Amniotic stem cell (primary cell): ENCODE data around the gene CLEC16A.

ENCODE experiments used
- DNase-seq: peaks from one replicate; lab custom pipeline; 2025; lab: John Stamatoyannopoulos, UW

Gene CLEC16A

DNA sequence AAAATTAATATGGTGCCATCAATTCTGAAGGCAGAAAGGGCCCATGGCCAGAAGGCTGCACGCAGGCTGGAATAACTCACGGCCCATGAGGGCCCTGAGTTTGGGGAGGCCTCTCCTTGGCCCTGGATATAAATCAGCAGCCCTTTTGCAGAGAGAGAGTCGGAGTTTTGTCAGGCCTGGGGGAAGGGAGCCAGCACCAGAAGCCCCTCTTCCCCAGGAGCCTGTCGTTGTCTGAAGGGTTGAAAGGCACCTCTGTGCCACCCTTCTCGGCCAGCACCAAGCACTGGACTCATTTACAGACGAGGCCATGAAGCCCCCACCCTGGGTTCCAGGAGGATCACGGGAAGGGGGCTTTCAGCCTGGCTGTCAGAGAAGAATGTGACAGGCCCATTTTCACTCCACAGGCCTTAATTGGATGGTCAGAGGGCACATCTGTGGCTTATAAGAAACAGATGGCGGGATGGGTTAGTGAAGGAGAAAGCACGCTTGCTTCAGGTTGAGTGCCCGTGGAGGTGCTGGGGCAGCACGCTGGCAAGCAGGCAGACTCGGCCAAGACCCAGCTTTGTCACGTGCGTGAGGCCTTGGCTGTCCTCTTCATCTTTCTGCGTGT is 140.6 kb downstream of the CLEC16A start:
- no peak for DNase-seq

DNA sequence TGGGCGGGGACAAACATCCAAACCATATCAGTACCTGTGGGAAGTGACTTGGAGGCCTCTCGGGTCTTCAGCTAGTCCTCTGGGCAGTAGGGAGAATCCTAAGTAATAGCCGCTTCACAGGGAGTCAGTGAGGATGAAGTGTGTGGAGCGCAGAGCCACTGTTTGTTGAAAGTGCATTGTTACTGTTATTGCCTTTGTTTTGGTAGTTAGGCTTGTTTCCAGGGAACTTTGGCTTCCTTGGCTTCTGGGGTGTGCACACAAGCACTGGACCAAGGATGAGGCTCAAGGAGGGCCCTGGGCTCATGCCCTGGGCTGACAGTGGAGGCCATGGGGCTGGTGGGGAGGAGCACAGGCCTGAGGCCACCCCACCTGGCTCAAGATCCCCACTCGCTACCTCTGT is 141.6 kb downstream of the CLEC16A start:
- no peak for DNase-seq

GRCh38 chr16:11087691-11088073 is 143.3 kb downstream of the CLEC16A start:
- no peak for DNase-seq

DNA sequence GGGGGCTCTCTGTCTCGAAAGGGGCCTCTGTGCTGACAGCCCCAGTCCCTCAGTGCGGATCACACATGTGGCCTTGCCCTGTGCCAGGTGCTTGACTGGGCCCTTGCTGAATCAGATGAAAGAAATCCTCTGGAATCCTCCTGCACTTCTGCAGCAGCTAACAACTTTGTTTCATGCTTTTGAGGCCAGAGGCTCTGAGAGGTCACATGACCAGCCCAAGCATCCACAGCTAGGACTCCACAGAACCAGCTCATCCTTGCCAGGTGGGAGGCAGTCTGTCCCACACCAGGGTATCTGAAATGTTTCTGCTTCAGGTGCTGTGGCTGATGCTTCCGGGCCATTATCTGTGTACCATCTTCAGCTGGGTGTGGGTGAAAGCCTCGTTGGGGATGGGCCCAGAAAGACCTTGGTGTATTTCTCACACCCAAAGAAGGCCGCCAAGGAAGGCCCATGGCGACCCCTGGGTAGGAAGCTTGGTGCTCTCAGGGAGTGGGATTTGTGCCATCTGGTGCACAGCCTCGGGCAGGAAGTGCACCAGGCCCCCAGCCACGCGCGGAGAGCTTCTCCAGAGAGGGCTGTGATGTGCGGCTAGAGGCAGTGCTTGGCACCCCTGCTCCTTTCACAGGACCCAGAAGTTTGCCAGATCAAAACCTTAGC is 143.8 kb downstream of the CLEC16A start:
- DNase-seq: no peak

DNA sequence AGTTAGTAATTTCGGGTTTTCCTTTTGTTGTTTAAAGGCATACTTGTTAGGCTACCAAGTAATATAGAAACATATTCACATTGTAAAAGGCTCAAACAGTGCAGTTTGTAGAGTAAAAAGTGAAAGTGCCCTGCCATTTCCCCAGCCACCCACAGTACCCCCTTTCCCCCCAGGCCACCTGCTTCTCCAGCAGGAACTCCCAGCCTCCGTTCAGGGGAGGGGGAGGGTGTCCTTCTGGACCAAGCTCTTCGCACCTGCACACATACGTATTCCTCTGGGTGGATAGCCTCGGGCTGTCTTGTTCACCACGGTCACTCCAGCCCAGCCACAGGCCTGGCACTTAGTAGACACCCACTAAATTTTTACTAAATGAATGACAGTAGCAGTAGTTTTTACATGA is 144.5 kb downstream of the CLEC16A start:
- DNase-seq: no peak

DNA sequence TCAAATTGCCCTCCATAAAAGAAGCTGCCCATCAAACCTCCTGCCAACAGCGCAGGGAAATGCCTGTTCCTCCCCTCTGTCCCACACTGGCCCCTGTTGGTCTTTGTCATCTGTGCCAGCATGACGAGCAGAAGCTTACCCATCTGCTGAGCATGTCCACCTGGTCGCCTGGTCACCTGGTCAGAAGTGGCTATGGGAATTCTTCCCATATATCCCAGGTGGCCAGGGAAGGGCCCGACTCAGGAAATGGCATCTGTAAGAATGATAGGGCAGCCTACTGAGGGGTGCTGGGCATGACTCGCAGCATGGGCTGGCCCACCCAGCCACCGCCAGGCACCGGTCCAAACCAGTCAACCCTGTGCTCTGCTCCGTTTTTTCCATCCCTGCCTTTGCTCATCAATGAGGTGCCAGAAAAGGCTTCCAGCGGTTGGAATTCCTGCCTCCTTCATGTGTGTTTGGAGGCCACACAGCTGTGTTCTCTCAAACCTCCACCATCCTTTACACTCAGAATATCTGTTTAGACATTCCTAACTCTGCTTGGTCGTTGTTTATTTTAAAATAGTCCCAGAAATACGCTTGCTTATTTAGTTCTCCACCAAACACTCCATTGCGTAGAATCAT is 145.2 kb downstream of the CLEC16A start:
- DNase-seq: no peak

DNA sequence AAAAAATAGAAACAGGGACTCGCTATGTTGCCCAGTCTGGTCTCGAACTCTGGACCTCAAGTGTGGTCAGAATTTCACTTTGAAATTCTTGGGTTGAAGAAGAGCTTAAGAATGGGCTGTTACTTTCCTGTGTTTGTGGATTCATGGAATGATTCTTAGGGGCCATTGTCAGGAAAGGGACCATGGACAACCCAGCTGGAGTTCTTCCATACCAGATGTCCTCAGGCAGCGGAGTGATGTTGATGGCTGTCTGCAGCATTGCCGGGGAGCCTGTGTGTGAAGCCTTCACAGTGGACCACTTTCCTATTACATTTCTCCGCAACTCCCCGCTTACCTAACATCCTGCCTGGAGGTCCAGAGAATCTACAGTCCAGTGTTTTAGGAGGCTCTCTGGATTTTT is 145.9 kb downstream of the CLEC16A start:
- no peak for DNase-seq

DNA sequence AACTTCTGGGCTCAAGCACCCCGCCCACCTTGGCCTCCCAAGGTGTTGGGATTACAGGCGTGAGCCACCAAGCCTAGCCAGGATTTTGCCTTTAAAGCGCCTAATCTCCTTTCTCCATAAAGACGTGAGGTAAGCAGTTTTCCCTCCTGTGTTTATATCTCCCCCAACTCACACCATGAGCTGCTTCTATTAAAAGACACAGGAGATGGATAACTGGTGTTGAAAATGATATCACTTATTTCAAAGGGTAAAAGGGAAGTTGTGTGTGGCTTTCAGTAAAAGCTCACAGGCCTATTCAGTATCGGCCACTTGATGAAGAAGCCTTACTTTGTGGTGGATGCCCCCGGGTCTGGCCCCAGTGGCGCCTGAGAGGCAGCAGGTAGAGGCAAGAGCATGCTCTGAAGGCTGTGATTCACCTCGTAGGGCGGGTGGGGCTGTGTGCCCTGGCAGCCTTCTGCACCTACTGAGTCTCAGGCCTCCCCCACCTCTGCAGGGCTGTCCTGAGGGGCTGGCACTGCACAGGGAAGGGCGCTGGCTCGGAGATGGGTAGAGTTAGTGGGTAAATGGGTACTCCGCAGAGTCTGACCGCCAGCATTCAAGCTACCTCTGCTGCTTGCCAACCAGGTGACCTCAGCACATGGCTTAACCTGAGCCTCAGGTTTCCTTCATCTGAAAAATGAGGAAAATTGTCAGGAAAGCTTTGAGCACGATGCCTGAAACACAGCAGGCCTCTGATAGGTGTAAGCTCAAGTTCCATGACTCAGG is 146.8 kb downstream of the CLEC16A start:
- no peak for DNase-seq

- DNase-seq: no peak
Observed at GRCh38 chr16:11092788-11093571, 148.6 kb downstream of the CLEC16A start.

GRCh38 chr16:11093572-11094074 is 149.3 kb downstream of the CLEC16A start:
- no peak for DNase-seq

GRCh38 chr16:11094075-11094856 is 149.9 kb downstream of the CLEC16A start:
- DNase-seq: no peak

- no peak for DNase-seq
Observed at GRCh38 chr16:11094857-11095565, 150.6 kb downstream of the CLEC16A start.

DNA sequence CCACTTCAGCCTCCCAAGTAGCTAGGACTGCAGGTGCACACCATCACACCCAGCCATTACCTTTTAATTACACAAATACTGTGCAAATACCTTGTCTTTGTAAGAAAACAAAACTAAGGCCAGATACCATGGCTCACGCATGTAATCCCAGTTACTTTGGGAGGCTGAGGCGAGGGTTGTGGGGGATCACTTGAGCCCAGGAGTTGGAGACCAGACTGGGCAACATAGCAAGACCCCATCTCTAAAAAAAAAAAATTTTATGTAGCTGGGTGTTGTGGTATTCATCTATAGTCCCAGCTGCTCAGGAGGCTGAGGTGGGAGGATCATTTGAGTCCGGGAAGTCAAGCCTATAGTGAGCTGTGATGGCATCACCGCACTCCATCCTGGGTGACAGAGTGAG is 151.6 kb downstream of the CLEC16A start:
- DNase-seq: no peak

- no peak for DNase-seq
Observed at GRCh38 chr16:11097094-11097786, 152.9 kb downstream of the CLEC16A start.

DNA sequence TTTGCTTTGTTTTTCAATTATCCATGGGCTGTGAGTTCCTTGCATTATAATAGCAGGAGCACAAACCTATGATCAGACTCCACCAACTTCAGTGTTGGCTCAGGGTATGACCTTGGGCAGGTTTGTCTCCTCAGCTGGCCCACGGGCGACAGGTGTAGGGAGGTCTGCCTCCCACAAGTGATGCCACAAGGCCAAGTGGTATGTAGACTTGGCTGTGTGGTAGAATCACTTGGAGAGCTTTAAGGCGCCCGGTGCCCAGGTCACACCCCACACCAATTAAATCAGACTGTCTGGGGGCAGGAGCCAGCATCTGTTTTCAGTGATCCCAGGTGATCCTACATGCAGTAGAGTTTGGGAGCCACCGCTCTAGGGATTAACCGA is 153.4 kb downstream of the CLEC16A start:
- DNase-seq: no peak

DNA sequence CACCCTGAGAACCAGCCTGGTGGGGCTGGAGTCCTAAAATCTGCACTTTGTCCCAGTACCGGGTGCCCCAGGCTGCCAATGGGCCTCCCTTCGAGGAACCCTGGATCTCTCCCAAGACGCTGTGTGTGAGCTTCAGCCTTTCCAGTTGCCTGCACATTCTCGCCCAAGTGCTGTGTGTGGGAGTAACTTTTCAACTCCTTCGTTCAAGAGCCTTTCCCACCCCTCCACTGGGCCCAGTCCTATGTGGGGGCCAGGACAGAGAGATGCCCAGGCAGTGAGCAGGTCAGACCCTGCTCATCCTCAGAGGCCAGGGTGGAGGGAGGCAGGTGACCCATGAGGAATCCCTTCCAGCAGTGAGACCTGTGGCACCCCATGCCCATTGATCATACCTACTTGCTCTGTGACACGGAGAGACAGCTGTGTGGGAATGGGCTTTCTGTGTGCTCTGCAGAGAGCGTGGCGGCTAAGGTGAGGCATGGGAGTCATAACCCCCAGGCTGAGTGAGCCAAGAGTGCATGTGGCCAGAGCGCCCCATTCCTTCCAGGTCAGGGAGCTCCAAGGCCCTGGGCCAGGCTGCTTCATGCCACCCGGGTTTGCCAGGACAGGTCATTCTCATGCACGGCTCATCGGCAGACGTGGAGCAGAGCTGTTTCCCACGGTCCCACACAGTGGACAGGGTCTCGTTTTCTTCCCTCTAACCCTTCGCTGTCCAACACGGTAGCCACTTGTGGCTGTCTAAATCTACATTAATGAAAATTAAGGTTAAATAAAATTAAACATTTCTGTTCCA is 154.4 kb downstream of the CLEC16A start:
- no peak for DNase-seq

DNA sequence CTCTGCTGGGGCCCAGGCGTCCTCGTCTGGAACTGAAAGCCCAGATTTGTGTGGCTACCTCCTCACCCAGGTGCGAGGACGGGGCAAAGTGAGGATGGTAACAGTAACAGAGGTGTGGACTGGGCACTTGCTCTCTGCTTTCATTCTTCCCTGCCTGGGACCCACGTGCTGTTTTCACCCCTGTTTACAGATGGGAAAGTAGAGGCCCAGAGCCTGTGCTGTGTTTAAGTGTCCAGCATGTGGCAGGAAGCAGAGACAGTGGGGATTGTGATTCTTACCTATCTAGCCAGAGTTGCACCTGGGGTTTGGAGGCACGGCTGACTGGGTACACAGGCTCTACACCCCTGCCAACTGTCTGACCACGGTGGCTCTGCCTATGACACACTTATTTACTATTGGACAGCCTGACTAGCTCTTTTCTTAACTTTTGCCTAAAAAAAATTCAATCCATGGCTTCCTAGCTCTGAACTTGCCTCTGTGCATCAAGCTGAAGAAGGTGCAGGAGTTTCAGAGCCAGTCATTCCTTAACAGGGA is 155.4 kb downstream of the CLEC16A start:
- no peak for DNase-seq

- DNase-seq: no peak
Observed at GRCh38 chr16:11100239-11100750, 155.9 kb downstream of the CLEC16A start.

GRCh38 chr16:11101283-11101682 is 156.9 kb downstream of the CLEC16A start:
- no peak for DNase-seq
